Psoas muscle (tissue), 8 donors: ENCODE results near the gene COG5. TPM values are rescaled to one million over a fixed set of nuclear protein-coding genes. Genes with fewer than 3 reads are reported as not detected.

Experiments used
- ATAC-seq, 4 donors: fragments of 200-7000 bp; cut with Tn5 transposase; one replicate each; pipeline ENCODE4 v1.9.1; 2020; ENCODE audit warnings: moderate library complexity in 3 of 4, mild to moderate bottlenecking in 2 of 4
- DNase-seq, 2 donors: peaks; one replicate each; pipeline ENCODE4 v3.0.0-alpha.2; 2020
- H3K27ac ChIP-seq: fragments of 200-600 bp; one replicate; pipeline ENCODE4 v1.8.0; 2022
- H3K27me3 ChIP-seq, 3 donors: fragments of 200-600 bp in 1 of 3; one replicate each; pipeline versions ENCODE4 v1.6.1 to v1.8.0; 2013 to 2022; ENCODE audit warnings: low read length in 2 of 3, mild to moderate bottlenecking in 2 of 3, moderate library complexity in 1 of 3; ENCODE audit not compliant: insufficient read depth in 3 of 3
- H3K36me3 ChIP-seq, 2 donors: fragments of 200-600 bp in 1 of 2; one replicate each; pipeline versions ENCODE4 v1.6.1 to v1.8.0; 2013 to 2022; ENCODE audit warnings: low read depth in 1 of 2, mild to moderate bottlenecking in 1 of 2, moderate library complexity in 1 of 2; ENCODE audit not compliant: insufficient read depth in 1 of 2
- H3K4me1 ChIP-seq: fragments of 200-600 bp; one replicate; pipeline ENCODE4 v1.8.0; 2022
- H3K4me3 ChIP-seq: fragments of 200-600 bp; one replicate; pipeline ENCODE4 v1.8.0; 2022; ENCODE audit warnings: mild to moderate bottlenecking
- H3K9me3 ChIP-seq: fragments of 200-600 bp; one replicate; pipeline ENCODE4 v1.8.0; 2022
- CTCF ChIP-seq: fragments of 200-600 bp; IDR thresholded peaks from one replicate; pipeline ENCODE4 v1.8.0; 2022; ENCODE audit warnings: antibody characterized with exemption
- WGBS, 3 donors: extraction: QIAGEN DNeasy Blood & Tissue Kit; methylation state at CpG; one replicate each; pipeline versions ENCODE4 v1.1.6 to v1.1.7; 2013; 5-methylcytosine and 5-hydroxymethylcytosine counted together
- intact Hi-C, 2 donors: fragments of 100-400 bp; cut with DNase I; formaldehyde crosslinking; loops; one replicate each; pipeline versions ENCODE4 v1.11.0 to v1.14.2; 2022
- polyA plus RNA-seq, 3 donors: library from polyadenylated mRNA; stranded (reverse); fragments of 200-250 nt; gene quantifications; one replicate each; pipeline ENCODE4 v1.2.3, GENCODE V29; 2013
- total RNA-seq, 4 donors: library from RNA; stranded (reverse); fragmentation: NEBNext Ultra II Directional in 2 of 4; extraction: Animal tissue kit (Norgen Biotek cat#: 25700) in 2 of 4; gene quantifications; one replicate each; pipeline versions ENCODE4 v1.2.1 to v1.2.4, GENCODE V29; 2021 to 2023
- donor health status: healthy with polysubstance abuse.
- donor health status: DM: no; HTN: no; CAD: no; lungs with moderate emphysema.
- donor health status: Bipolar disorder and iron deficiency.
- donor health status: healthy.
- donor health status: DM: yes; HTN: yes; CAD: no.
- donor health status: DM: no; HTN: no; CAD: no.
- donor health status: DM: no; HTN: no; CAD: no.
- donor health status: DM: yes; HTN: yes; CAD: no.

Gene COG5
- total and polyA plus RNA-seq, 7 donors, result 4.8 to 35.1 (median 18.8) TPM

DNA sequence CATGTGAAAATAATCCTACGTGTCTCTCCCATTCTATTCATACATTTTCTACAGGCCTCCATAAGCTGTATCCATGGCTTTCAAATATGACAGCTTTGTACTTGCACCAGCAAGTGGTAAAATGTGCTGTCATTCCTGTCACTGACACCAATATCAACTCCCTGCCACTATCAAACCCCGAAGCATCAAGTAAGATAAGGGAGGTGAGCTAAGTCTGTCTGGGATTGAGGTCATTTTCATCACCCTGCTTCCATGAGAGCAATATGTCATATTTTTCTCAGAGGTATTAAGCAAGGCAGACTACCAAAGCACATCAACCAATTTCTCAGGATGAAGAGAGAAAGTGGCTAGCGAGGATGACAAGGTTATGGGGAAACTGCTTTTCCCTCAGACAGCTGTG, 82.8 kb downstream of the COG5 start:
- H3K36me3 ChIP-seq, result no peaks in the 10 kb centered on the region
- DNase-seq, result no peak
- no peak for ATAC-seq
- H3K27me3 ChIP-seq, result no peaks in the 10 kb centered on the region
- no peaks in the 10 kb centered on the region for H3K9me3 ChIP-seq
- no peak overlapping the region for H3K27ac ChIP-seq
- intact Hi-C loops, result no loop called here
- 93 to 100% (median 93%) methylated on average over 3 of the region's 3 CpGs for WGBS, 3 donors
- no peak overlapping the region for H3K4me3 ChIP-seq
- H3K4me1 ChIP-seq, result no peaks in the 10 kb centered on the region
- no peak for TF ChIP-seq CTCF

DNA sequence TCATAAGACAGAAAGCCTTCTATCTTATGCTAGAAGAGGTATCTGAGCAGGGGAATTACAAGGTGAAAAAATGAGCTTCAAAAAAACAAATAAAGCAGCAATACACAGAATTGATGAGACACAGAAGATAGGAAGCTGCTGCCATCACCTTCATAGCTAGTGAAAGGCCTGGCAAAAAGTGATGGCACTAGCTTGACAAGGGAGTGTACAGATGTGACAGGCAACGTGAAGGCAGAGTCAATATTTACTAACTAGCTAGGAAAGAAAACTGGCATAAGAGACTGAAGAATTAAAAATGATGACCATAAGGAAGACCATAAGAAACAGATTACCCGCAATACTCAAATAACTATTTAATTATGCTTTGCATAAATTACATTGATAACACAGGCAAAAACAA, 84.4 kb downstream of the COG5 start:
- Histone ChIP-seq H3K27ac (no peak overlapping the region), H3K36me3 (no peaks in the 10 kb centered on the region), H3K9me3 (no peaks in the 10 kb centered on the region), H3K4me3 (no peak overlapping the region), H3K27me3 (no peaks in the 10 kb centered on the region), H3K4me1 (no peaks in the 10 kb centered on the region)
- intact Hi-C loops, result no loop called here
- no peak for DNase-seq
- no peak for TF ChIP-seq CTCF
- no peak for ATAC-seq
- 83 to 90% (median 86%) methylated on average over 2 of the region's 2 CpGs for WGBS, 3 donors

- 86 to 90% (median 87%) methylated on average over 5 of the region's 5 CpGs for WGBS, 3 donors
- no peak overlapping the region for H3K4me3 ChIP-seq
- H3K27me3 ChIP-seq, result no peaks in the 10 kb centered on the region
- no peaks in the 10 kb centered on the region for H3K4me1 ChIP-seq
- H3K36me3 ChIP-seq, result no peaks in the 10 kb centered on the region
- TF ChIP-seq CTCF, result no peak
- H3K27ac ChIP-seq, result no peak overlapping the region
- H3K9me3 ChIP-seq, result no peaks in the 10 kb centered on the region
- DNase-seq (no peak), ATAC-seq (no peak)
- intact Hi-C loops, result no loop called here
Measured at GRCh38 chr7:107474104-107474521, 89.6 kb downstream of the COG5 start.

DNA sequence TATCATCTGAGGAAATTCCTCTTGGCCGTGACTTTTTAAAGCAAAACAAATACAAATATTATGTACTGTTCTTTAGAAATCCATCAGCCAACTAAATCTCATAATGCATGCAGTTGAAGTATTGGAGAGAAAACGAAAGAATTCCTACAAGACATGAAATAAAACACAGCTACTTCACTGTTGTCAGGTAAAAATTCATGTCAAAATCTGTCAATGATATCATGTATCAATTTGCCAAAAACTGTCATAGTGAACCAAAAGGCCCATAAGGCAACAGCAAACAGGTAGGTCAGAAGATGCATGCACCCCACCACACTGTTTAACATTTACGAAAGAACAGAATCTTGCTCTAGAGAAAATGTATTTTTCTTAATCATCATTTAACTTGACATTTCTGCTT, 91.6 kb downstream of the COG5 start:
- ATAC-seq (no peak), DNase-seq (no peak)
- Histone ChIP-seq H3K27me3 (no peaks in the 10 kb centered on the region), H3K4me3 (no peak overlapping the region), H3K4me1 (no peaks in the 10 kb centered on the region), H3K27ac (no peak overlapping the region), H3K36me3 (no peaks in the 10 kb centered on the region), H3K9me3 (no peaks in the 10 kb centered on the region)
- WGBS, 3 donors, result 70 to 86% (median 73%) methylated on average over 3 of the region's 3 CpGs
- no peak for TF ChIP-seq CTCF
- intact Hi-C loops, result no loop called here

GRCh38 chr7:107471292-107472070, 92.2 kb downstream of the COG5 start:
- ATAC-seq, result no peak
- H3K4me3 ChIP-seq, result no peak overlapping the region
- H3K4me1 ChIP-seq, result no peaks in the 10 kb centered on the region
- no peaks in the 10 kb centered on the region for H3K27me3 ChIP-seq
- intact Hi-C loops, result no loop called here
- H3K9me3 ChIP-seq, result no peaks in the 10 kb centered on the region
- 75 to 79% (median 77%) methylated on average over 3 of the region's 3 CpGs for WGBS, 3 donors
- H3K36me3 ChIP-seq, result no peaks in the 10 kb centered on the region
- H3K27ac ChIP-seq, result no peak overlapping the region
- DNase-seq, result no peak
- TF ChIP-seq CTCF, result no peak
